GM12878 (cell line): Measurements from ENCODE around the gene AURKAIP1.

Source experiments
- CTCF ChIP-seq, 3 experiments: IDR thresholded peaks in 2 of 3; conservative IDR thresholded peaks in 1 of 3; 2 replicates each; pipeline ENCODE4 v1.5.1; 2011; ENCODE audit warnings: low read depth in 3 of 3, low read length in 3 of 3, mild to moderate bottlenecking in 3 of 3, control low read depth in 2 of 3, moderate library complexity in 2 of 3, inconsistent platforms in 1 of 3, mixed read lengths in 1 of 3; ENCODE audit not compliant: control insufficient read depth in 2 of 3, insufficient read depth in 1 of 3; ENCODE audit errors: extremely low read depth in 1 of 3
- EGR1 ChIP-seq, 2 experiments: IDR thresholded peaks; 1 replicate in 1 of 2; 2 replicates in 1 of 2; pipeline ENCODE4 v1.6.1; 2011 to 2012; ENCODE audit warnings: low read depth in 2 of 2, low read length in 2 of 2, borderline replicate concordance in 1 of 2, mild to moderate bottlenecking in 1 of 2, moderate library complexity in 1 of 2
- EP300 ChIP-seq, 2 experiments: fragments of 150-350 bp in 1 of 2; IDR thresholded peaks; 2 replicates each; pipeline ENCODE4 v1.6.1; 2011 to 2012; ENCODE audit warnings: low read depth in 2 of 2, low read length in 2 of 2, borderline replicate concordance in 1 of 2, improper control_type of control experiment in 1 of 2, inconsistent platforms in 1 of 2; ENCODE audit not compliant: control insufficient read depth in 1 of 2
- EZH2 ChIP-seq: IDR thresholded peaks from 2 replicates; pipeline ENCODE4 v1.6.1; 2012; ENCODE audit warnings: low read depth, mild to moderate bottlenecking, control low read depth, inconsistent platforms, low read length, borderline replicate concordance; ENCODE audit not compliant: control insufficient read depth
- FOXK2 ChIP-seq: fragments of 450-650 bp; IDR thresholded peaks from 2 replicates; pipeline ENCODE4 v1.6.1; 2017; ENCODE audit warnings: mild to moderate bottlenecking, moderate library complexity
- POLR2A ChIP-seq: IDR thresholded peaks from 2 replicates; pipeline ENCODE4 v1.6.1; 2011; ENCODE audit warnings: low read depth, mild to moderate bottlenecking, low read length
- TF ChIP-seq, protein P1 (sequence below): fragments of 450-650 bp; IDR thresholded peaks from 2 replicates; pipeline ENCODE4 v1.6.1; 2017; ENCODE audit warnings: antibody characterized with exemption, mild to moderate bottlenecking, moderate library complexity

DNA sequence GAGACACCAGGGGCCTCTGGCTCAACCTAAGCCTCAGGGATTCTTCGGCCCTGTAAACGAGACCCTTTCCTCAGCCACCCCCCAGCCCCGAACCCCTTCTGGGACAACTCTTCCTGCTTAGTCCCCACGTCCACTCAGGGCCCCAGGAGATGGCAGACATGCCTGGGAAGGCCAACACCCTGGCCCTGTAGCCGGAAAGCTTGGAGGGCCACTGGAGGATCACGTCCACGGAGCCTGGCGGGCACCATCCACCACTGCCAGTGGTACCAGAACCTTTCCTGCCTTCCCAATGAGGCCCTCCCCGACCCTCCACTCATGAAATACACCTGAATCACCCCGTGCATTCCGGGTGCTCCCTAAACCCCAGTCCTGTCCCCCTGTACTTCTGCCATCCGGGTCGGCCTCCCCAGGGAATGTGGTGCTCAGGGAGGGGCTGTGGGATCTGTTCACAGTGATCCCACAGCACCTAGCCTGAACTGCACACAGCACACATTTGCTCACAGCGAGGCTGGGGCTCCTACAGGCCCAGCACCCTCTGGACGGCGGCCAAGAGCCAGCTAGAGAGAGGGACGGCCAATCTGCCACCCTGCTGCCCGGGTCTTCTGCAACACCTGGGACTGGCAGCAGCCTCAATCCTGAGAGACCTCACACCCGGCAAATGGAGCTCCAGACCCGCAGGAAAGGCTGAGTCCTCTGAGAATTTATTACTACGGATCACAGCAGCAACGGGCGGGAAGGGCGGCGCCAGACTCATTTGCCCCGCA lies 1.8 kb downstream of the AURKAIP1 start:
- no peak for TF ChIP-seq EP300 (IDR thresholded peaks at IDR 0.05; ENCODE audit: borderline replicate concordance in 1 of 2, control insufficient read depth in 1 of 2, low read depth in 2 of 2, low read length in 2 of 2)
- TF ChIP-seq, protein P1, sequence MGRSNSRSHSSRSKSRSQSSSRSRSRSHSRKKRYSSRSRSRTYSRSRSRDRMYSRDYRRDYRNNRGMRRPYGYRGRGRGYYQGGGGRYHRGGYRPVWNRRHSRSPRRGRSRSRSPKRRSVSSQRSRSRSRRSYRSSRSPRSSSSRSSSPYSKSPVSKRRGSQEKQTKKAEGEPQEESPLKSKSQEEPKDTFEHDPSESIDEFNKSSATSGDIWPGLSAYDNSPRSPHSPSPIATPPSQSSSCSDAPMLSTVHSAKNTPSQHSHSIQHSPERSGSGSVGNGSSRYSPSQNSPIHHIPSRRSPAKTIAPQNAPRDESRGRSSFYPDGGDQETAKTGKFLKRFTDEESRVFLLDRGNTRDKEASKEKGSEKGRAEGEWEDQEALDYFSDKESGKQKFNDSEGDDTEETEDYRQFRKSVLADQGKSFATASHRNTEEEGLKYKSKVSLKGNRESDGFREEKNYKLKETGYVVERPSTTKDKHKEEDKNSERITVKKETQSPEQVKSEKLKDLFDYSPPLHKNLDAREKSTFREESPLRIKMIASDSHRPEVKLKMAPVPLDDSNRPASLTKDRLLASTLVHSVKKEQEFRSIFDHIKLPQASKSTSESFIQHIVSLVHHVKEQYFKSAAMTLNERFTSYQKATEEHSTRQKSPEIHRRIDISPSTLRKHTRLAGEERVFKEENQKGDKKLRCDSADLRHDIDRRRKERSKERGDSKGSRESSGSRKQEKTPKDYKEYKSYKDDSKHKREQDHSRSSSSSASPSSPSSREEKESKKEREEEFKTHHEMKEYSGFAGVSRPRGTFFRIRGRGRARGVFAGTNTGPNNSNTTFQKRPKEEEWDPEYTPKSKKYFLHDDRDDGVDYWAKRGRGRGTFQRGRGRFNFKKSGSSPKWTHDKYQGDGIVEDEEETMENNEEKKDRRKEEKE, result no peak
- TF ChIP-seq CTCF (IDR thresholded peaks at IDR 0.05 in 2 of 3, conservative IDR thresholded peaks at IDR 0.05 in 1 of 3; ENCODE audit: control insufficient read depth in 2 of 3, extremely low read depth in 1 of 3, insufficient read depth in 1 of 3, low read depth in 3 of 3, low read length in 3 of 3), result no peak
- TF ChIP-seq POLR2A, result no peak
- no peak for TF ChIP-seq EGR1 (IDR thresholded peaks at IDR 0.05; ENCODE audit: borderline replicate concordance in 1 of 2, low read depth in 2 of 2, low read length in 2 of 2)
- no peak for TF ChIP-seq FOXK2
- TF ChIP-seq EZH2, result no peak
